Astrocyte (in vitro differentiated cells and primary cell): ENCODE measurements around the gene RAP2B. TPM values are rescaled to one million over a fixed set of nuclear protein-coding genes. Genes with fewer than 3 reads are reported as not detected.
A peak's percentile ranks its signal among the peaks of the same experiment; 100 is the strongest.

Experiments
- DNase-seq: peaks from one replicate; pipeline ENCODE4 v3.0.0-alpha.2; 2010; ENCODE audit warnings: low read depth
- FAIRE-seq: peaks from 2 replicates; lab custom pipeline; 2011; peaks lifted over from hg19 to GRCh38; lab: Jason Lieb, UNC
- H2AFZ ChIP-seq: 2 replicates; pipeline ENCODE4 v1.6.0; 2012; ENCODE audit warnings: low read depth, low read length, inconsistent platforms
- H3K27ac ChIP-seq: 2 replicates; pipeline ENCODE4 v1.5.1; 2011; ENCODE audit warnings: low read depth, low read length, inconsistent platforms
- H3K27me3 ChIP-seq: 2 replicates; pipeline ENCODE4 v1.6.0; 2011; ENCODE audit warnings: low read length, inconsistent platforms; ENCODE audit not compliant: insufficient read depth
- H3K36me3 ChIP-seq: 2 replicates; pipeline ENCODE4 v1.5.1; 2011; ENCODE audit warnings: low read length, inconsistent platforms; ENCODE audit not compliant: insufficient read depth
- H3K4me1 ChIP-seq: 2 replicates; pipeline ENCODE4 v1.5.1; 2011; ENCODE audit warnings: low read length, inconsistent platforms; ENCODE audit not compliant: insufficient read depth
- H3K4me2 ChIP-seq: 2 replicates; pipeline ENCODE4 v1.6.0; 2012; ENCODE audit warnings: low read length, inconsistent platforms
- H3K4me3 ChIP-seq: 2 replicates; pipeline ENCODE4 v1.5.1; 2011; ENCODE audit warnings: low read depth, mild to moderate bottlenecking, low read length, inconsistent platforms; ENCODE audit not compliant: insufficient read depth
- H3K79me2 ChIP-seq: 2 replicates; pipeline ENCODE4 v1.6.0; 2012; ENCODE audit warnings: mild to moderate bottlenecking, low read length, inconsistent platforms; ENCODE audit not compliant: insufficient read depth
- H3K9ac ChIP-seq: 2 replicates; pipeline ENCODE4 v1.6.0; 2012; ENCODE audit warnings: mild to moderate bottlenecking, low read length, inconsistent platforms
- H3K9me3 ChIP-seq: 2 replicates; pipeline ENCODE4 v1.5.1; 2012; ENCODE audit warnings: low read depth, mild to moderate bottlenecking, low read length, inconsistent platforms; ENCODE audit not compliant: insufficient read depth
- H4K20me1 ChIP-seq: 2 replicates; pipeline ENCODE4 v1.6.0; 2012; ENCODE audit warnings: low read length, inconsistent platforms; ENCODE audit not compliant: insufficient read depth
- H3K27ac Mint-ChIP-seq: one replicate; pipeline ENCODE4 v1.8.0; 2021; ENCODE audit warnings: mild to moderate bottlenecking, mixed read lengths; ENCODE audit not compliant: unreplicated experiment
- H3K27me3 Mint-ChIP-seq: one replicate; pipeline ENCODE4 v1.8.0; 2021; ENCODE audit warnings: low read depth, mixed read lengths; ENCODE audit not compliant: unreplicated experiment
- H3K36me3 Mint-ChIP-seq: one replicate; pipeline ENCODE4 v1.8.0; 2021; ENCODE audit warnings: low read depth, mixed read lengths; ENCODE audit not compliant: unreplicated experiment
- H3K4me1 Mint-ChIP-seq: one replicate; pipeline ENCODE4 v1.8.0; 2021; ENCODE audit warnings: low read depth, mixed read lengths; ENCODE audit not compliant: unreplicated experiment
- H3K4me3 Mint-ChIP-seq: one replicate; pipeline ENCODE4 v1.8.0; 2021; ENCODE audit warnings: mild to moderate bottlenecking, moderate library complexity, mixed read lengths; ENCODE audit not compliant: unreplicated experiment
- H3K9me3 Mint-ChIP-seq: one replicate; pipeline ENCODE4 v1.8.0; 2021; ENCODE audit warnings: mild to moderate bottlenecking, mixed read lengths; ENCODE audit not compliant: unreplicated experiment
- EZH2 ChIP-seq: IDR thresholded peaks from 2 replicates; pipeline ENCODE4 v1.6.1; 2012; ENCODE audit warnings: mild to moderate bottlenecking, low read length, inconsistent platforms; ENCODE audit not compliant: insufficient read depth
- total RNA-seq: library from RNA; stranded (reverse); gene quantifications from 2 replicates; pipeline ENCODE4 v1.2.1, GENCODE V29; 2021
- TF ChIP-seq, protein P1 (sequence below): IDR thresholded peaks from 2 replicates; pipeline ENCODE4 v1.5.1; 2011; ENCODE audit warnings: low read depth, mild to moderate bottlenecking, inconsistent platforms, low read length, moderate library complexity; ENCODE audit not compliant: insufficient read depth

RAP2B gene
- total RNA-seq, 1 donor from 2014 or later = 45.4 TPM

DNA sequence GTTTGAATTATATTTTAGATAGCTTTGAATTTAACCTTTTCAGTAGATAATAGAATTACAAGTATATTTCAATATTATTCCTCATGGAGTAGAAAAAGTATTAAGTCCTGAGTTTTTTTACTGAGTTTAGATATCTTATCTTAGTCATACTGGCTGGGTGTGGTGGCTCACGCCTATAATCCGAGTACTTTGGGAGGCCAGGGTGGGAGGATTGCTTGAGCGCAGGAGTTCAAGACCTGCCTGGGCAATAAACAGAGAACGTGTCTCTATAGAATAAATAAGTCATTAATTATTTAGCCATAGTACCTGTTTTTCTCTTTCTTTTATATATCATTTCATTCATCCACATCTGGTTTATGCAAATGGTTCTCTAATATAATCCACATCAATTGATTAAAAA lies 9.9 kb downstream of the RAP2B start:
- H3K4me3 Mint-ChIP-seq = no peak overlapping the region
- Histone ChIP-seq H3K27ac (no peak overlapping the region), H3K4me3 (no peak overlapping the region), H3K9ac (no peak overlapping the region), H2AFZ (no peak overlapping the region), H3K4me2 (no peak overlapping the region), H3K4me1 (peaks cover 11% of the 10 kb centered on the region), H3K36me3 (no peaks in the 10 kb centered on the region), H3K27me3 (no peaks in the 10 kb centered on the region), H3K9me3 (no peaks in the 10 kb centered on the region), H3K79me2 (peaks cover 20% of the 10 kb centered on the region), H4K20me1 (peaks cover 12% of the 10 kb centered on the region)
- no peak overlapping the region for H3K27ac Mint-ChIP-seq
- FAIRE-seq (no peak), DNase-seq (no peak)
- no peaks in the 10 kb centered on the region for H3K9me3 Mint-ChIP-seq
- TF ChIP-seq EZH2 = no peak
- TF ChIP-seq, protein P1, sequence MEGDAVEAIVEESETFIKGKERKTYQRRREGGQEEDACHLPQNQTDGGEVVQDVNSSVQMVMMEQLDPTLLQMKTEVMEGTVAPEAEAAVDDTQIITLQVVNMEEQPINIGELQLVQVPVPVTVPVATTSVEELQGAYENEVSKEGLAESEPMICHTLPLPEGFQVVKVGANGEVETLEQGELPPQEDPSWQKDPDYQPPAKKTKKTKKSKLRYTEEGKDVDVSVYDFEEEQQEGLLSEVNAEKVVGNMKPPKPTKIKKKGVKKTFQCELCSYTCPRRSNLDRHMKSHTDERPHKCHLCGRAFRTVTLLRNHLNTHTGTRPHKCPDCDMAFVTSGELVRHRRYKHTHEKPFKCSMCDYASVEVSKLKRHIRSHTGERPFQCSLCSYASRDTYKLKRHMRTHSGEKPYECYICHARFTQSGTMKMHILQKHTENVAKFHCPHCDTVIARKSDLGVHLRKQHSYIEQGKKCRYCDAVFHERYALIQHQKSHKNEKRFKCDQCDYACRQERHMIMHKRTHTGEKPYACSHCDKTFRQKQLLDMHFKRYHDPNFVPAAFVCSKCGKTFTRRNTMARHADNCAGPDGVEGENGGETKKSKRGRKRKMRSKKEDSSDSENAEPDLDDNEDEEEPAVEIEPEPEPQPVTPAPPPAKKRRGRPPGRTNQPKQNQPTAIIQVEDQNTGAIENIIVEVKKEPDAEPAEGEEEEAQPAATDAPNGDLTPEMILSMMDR = no peak
- no peaks in the 10 kb centered on the region for H3K27me3 Mint-ChIP-seq
- peaks cover 6% of the 10 kb centered on the region for H3K36me3 Mint-ChIP-seq
- H3K4me1 Mint-ChIP-seq = peaks cover 21% of the 10 kb centered on the region

GRCh38 chr3:153172796-153173757 lies 11.1 kb downstream of the RAP2B start:
- Mint-ChIP-seq H3K36me3 (peaks cover 9% of the 10 kb centered on the region), H3K4me1 (peaks cover 12% of the 10 kb centered on the region), H3K27me3 (no peaks in the 10 kb centered on the region), H3K9me3 (no peaks in the 10 kb centered on the region), H3K27ac (peak overlapping the region; percentile 66), H3K4me3 (no peak overlapping the region)
- no peaks in the 10 kb centered on the region for H3K27me3 ChIP-seq
- DNase-seq (no peak), FAIRE-seq (no peak)
- no peak overlapping the region for H3K27ac ChIP-seq
- H3K36me3 ChIP-seq = no peaks in the 10 kb centered on the region
- H3K4me3 ChIP-seq = no peak overlapping the region
- TF ChIP-seq, protein P1 = no peak
- TF ChIP-seq EZH2 = no peak
- H3K9ac ChIP-seq = no peak overlapping the region
- peaks cover 8% of the 10 kb centered on the region for H3K79me2 ChIP-seq
- no peak overlapping the region for H2AFZ ChIP-seq
- H3K9me3 ChIP-seq = no peaks in the 10 kb centered on the region
- peaks cover 11% of the 10 kb centered on the region for H3K4me1 ChIP-seq
- H4K20me1 ChIP-seq = peaks cover 5% of the 10 kb centered on the region
- H3K4me2 ChIP-seq = peak overlapping the region; percentile 6
